ENCODE results near the gene CD40.

DNA sequence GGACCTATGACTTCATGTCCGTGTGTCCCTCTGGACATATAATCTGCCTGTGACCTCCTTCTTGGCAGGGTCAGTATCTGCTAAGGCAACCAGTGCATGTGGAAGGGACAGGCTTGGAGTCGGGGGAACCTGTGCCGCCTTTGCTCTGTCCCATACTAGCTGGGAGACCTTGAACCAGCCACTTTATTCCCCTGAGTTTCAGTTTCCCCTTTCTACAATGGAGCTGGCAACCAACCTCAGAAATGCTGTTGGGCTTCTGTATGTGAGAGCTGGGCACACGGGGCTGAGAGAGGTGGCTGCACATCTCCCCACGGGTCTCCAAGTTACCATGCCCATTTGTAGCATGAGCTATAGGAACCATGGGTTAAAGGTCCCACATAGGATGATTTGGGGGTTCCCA lies 53.8 kb downstream of the CD40 start:
- TF ChIP-seq POLR2AphosphoS5 (IDR thresholded peaks at IDR 0.05; ENCODE audit: low read depth, low read length) (no peak), SIN3A (IDR thresholded peaks at IDR 0.05; ENCODE audit: borderline replicate concordance, insufficient read depth, low read length) (no peak), FOXP2 (optimal IDR thresholded peaks at IDR 0.05; ENCODE audit: borderline replicate concordance, extremely low read depth, extremely low read length, insufficient read depth) (no peak), TAF1 (IDR thresholded peaks at IDR 0.05; ENCODE audit: borderline replicate concordance, insufficient read depth, low read length) (no peak)
- TF ChIP-seq, protein P1, sequence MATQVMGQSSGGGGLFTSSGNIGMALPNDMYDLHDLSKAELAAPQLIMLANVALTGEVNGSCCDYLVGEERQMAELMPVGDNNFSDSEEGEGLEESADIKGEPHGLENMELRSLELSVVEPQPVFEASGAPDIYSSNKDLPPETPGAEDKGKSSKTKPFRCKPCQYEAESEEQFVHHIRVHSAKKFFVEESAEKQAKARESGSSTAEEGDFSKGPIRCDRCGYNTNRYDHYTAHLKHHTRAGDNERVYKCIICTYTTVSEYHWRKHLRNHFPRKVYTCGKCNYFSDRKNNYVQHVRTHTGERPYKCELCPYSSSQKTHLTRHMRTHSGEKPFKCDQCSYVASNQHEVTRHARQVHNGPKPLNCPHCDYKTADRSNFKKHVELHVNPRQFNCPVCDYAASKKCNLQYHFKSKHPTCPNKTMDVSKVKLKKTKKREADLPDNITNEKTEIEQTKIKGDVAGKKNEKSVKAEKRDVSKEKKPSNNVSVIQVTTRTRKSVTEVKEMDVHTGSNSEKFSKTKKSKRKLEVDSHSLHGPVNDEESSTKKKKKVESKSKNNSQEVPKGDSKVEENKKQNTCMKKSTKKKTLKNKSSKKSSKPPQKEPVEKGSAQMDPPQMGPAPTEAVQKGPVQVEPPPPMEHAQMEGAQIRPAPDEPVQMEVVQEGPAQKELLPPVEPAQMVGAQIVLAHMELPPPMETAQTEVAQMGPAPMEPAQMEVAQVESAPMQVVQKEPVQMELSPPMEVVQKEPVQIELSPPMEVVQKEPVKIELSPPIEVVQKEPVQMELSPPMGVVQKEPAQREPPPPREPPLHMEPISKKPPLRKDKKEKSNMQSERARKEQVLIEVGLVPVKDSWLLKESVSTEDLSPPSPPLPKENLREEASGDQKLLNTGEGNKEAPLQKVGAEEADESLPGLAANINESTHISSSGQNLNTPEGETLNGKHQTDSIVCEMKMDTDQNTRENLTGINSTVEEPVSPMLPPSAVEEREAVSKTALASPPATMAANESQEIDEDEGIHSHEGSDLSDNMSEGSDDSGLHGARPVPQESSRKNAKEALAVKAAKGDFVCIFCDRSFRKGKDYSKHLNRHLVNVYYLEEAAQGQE (IDR thresholded peaks at IDR 0.05; ENCODE audit: insufficient read depth in 1 of 2, low read depth in 2 of 2, low read length in 2 of 2), result no peak
